Measurements from ENCODE around the gene HHAT.

DNA sequence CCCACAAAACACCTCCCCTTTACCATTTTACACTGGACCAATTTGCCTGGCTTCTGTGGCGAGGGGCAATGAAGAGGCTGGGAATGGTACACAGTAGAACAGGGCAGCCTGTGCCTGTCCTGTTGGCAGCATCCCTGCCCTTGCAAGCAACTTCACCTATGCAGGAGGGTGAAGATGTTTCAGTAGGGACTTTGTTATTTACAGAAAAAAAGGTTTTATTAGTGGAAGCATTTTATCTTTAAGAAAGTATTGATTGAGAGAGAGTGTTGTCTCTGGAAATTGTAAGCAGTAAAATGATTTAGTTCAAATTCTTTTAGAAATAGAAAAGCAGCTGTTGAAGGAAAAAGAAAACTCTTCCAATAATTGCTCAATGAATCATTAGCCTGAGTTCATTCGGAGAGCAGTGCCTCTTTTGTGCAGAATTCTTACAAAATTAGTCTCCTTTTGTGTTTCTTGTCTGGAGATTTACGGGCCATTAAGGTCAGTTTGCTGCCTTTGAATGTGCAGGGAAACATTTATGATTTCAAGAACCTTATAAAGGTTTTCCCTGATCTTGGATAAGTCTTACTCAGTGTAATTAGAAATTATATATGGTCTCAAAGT is 49.1 kb downstream of the HHAT start:
- TF ChIP-seq CTCF (IDR thresholded peaks at IDR 0.05) (no peak), ZFX (IDR thresholded peaks at IDR 0.05; ENCODE audit: borderline replicate concordance) (no peak)

Data from 22Rv1 (cell line).